NCI-H510A treated with DMSO at 0.1 percent for 48 hours (cell line): Measurements from ENCODE around the gene SLC26A5.

ENCODE experiments used
- DNase-seq: peaks from one replicate; lab custom pipeline; 2025; lab: John Stamatoyannopoulos, UW

The SLC26A5 gene

GRCh38 chr7:103347507-103348267 lies 98.3 kb downstream of the SLC26A5 start, which contains the start of gene PSMC2:
Gene PSMC2, plus strand, starts transcription at chr7:103347643. Its CDS starts 69 bp downstream, at chr7:103347712.
- DNase-seq = peak; percentile 71

GRCh38 chr7:103346396-103346795 lies 99.6 kb downstream of the SLC26A5 start:
- DNase-seq = no peak

GRCh38 chr7:103344453-103345149 lies 101.4 kb downstream of the SLC26A5 start, which contains the start of gene DNAJC2:
Gene DNAJC2, minus strand, starts transcription at chr7:103344767. Its CDS starts 145 bp downstream, at chr7:103344622.
- peak; percentile 68 for DNase-seq

- DNase-seq = no peak
These were observed 102.1 kb downstream of the SLC26A5 start for GRCh38 chr7:103343758-103344452.

- DNase-seq = no peak
These were observed 102.7 kb downstream of the SLC26A5 start for GRCh38 chr7:103343332-103343731.

- DNase-seq = no peak
These were observed 104.5 kb downstream of the SLC26A5 start for GRCh38 chr7:103341466-103341865.

- no peak for DNase-seq
These were observed 107.1 kb downstream of the SLC26A5 start for GRCh38 chr7:103338864-103339263.

GRCh38 chr7:103336761-103337160 lies 109.2 kb downstream of the SLC26A5 start:
- no peak for DNase-seq

GRCh38 chr7:103325744-103326143 lies 120.3 kb downstream of the SLC26A5 start:
- no peak for DNase-seq
